Right atrium auricular region (tissue), 2 donors: ENCODE data around the gene CACNA2D3. TPM values are rescaled to one million over a fixed set of nuclear protein-coding genes. Genes with fewer than 3 reads are reported as not detected.
A peak's percentile ranks its signal among the peaks of the same experiment; 100 is the strongest.

Source experiments
- DNase-seq: peaks from one replicate; pipeline ENCODE4 v3.0.0-alpha.2; 2019; ENCODE audit warnings: low spot score
- H3K27ac ChIP-seq, 2 donors: fragments of 200-600 bp; sonication (generic); 1 replicate in 1 of 2; 2 replicates in 1 of 2; pipeline ENCODE4 v1.5.1; 2016 to 2019
- H3K27me3 ChIP-seq, 2 donors: fragments of 200-600 bp; sonication (generic); one replicate each; pipeline versions ENCODE4 v1.5.1 to v1.6.0; 2017 to 2019
- H3K36me3 ChIP-seq: fragments of 200-600 bp; sonication (generic); one replicate; pipeline ENCODE4 v1.5.1; 2016
- H3K4me1 ChIP-seq, 2 donors: fragments of 200-600 bp; sonication (generic); one replicate each; pipeline versions ENCODE4 v1.5.1 to v1.6.0; 2017 to 2019
- H3K4me3 ChIP-seq, 2 donors: fragments of 200-600 bp; sonication (generic); 1 replicate in 1 of 2; 2 replicates in 1 of 2; pipeline ENCODE4 v1.5.1; 2017 to 2019; ENCODE audit warnings: mild to moderate bottlenecking in 1 of 2, moderate library complexity in 1 of 2
- H3K9me3 ChIP-seq, 2 donors: fragments of 200-600 bp; sonication (generic); one replicate each; pipeline ENCODE4 v1.5.1; 2019
- CTCF ChIP-seq, 2 donors: fragments of 200-600 bp; sonication (generic); IDR thresholded peaks; one replicate each; pipeline ENCODE4 v1.5.1; 2019; ENCODE audit warnings: antibody characterized with exemption in 2 of 2
- total RNA-seq, 2 donors: library from RNA; depleted of rRNA; stranded (reverse); fragments of >200 nt; gene quantifications; one replicate each; pipeline ENCODE4 v1.1.0, GENCODE V29; 2016

CACNA2D3 gene
- total RNA-seq, 2 donors from 2014 or later, result 10.9 to 17.2 TPM

DNA sequence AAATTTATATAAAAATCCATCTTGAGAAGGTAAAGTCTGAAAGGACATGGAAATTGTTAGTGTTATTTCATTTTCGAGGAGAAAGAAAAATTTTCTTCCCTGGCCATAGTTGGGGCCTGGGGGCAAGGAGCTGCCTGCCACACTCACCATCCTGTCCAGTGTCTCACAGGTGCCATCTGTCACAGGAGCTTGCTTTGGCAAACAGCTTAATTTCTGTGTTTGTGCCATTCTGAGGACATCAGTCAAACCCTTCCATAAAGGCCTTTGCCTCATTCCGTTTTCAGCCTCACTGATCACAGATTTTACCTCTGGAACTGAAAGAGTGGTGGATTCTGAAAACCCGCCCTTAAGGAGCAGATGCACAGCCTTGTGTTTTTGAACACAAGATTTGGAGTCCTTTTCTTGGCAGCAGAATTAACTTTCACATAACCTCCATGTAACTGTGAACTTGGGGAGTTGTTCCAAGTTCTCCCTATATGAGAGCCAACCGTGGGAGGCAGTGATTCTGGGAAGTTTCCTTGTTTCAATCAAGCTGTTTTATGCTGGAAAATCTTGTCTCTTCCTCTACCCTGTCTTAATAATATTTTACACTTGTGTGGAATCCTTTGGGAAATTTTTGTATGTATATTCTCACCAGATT is 254.7 kb downstream of the CACNA2D3 start:
- Histone ChIP-seq H3K36me3 (no peaks in the 10 kb centered on the region), H3K9me3 (no peaks in the 10 kb centered on the region), H3K4me1 (peaks cover 0 to 22% of the 10 kb centered on the region in 2 donors), H3K27me3 (no peaks in the 10 kb centered on the region), H3K27ac (peak overlapping the region in 1 of 2 donors; percentile 8), H3K4me3 (no peak overlapping the region)
- TF ChIP-seq CTCF (IDR thresholded peaks at IDR 0.05), result no peak
- DNase-seq, result no peak

GRCh38 chr3:54378184-54378583 is 255.8 kb downstream of the CACNA2D3 start:
- H3K4me1 ChIP-seq, result peaks cover 0 to 22% of the 10 kb centered on the region in 2 donors

GRCh38 chr3:54384279-54384678 is 261.9 kb downstream of the CACNA2D3 start:
- Histone ChIP-seq H3K27me3 (no peaks in the 10 kb centered on the region), H3K9me3 (no peaks in the 10 kb centered on the region), H3K4me1 (no peaks in the 10 kb centered on the region), H3K36me3 (no peaks in the 10 kb centered on the region), H3K27ac (no peak overlapping the region), H3K4me3 (no peak overlapping the region)
- TF ChIP-seq CTCF (IDR thresholded peaks at IDR 0.05), result no peak
- DNase-seq, result no peak

More at GRCh38 chr3:54378184-54378583, 255.8 kb downstream of the CACNA2D3 start:
- no peaks in the 10 kb centered on the region for H3K9me3 ChIP-seq
- no peak overlapping the region for H3K4me3 ChIP-seq
- H3K27me3 ChIP-seq, result no peaks in the 10 kb centered on the region
- H3K36me3 ChIP-seq, result no peaks in the 10 kb centered on the region
- H3K27ac ChIP-seq, result no peak overlapping the region
- no peak for TF ChIP-seq CTCF (IDR thresholded peaks at IDR 0.05)
- DNase-seq, result no peak

- DNase-seq, result no peak
These were observed 268.2 kb downstream of the CACNA2D3 start for GRCh38 chr3:54390582-54390981.

GRCh38 chr3:54393150-54393549 is 270.8 kb downstream of the CACNA2D3 start:
- Histone ChIP-seq H3K36me3 (no peaks in the 10 kb centered on the region), H3K4me1 (no peaks in the 10 kb centered on the region), H3K9me3 (no peaks in the 10 kb centered on the region), H3K27me3 (no peaks in the 10 kb centered on the region), H3K27ac (no peak overlapping the region), H3K4me3 (no peak overlapping the region)
- no peak for DNase-seq
- TF ChIP-seq CTCF (IDR thresholded peaks at IDR 0.05), result no peak

More at GRCh38 chr3:54390582-54390981, 268.2 kb downstream of the CACNA2D3 start:
- H3K4me3 ChIP-seq, result no peak overlapping the region
- no peak overlapping the region for H3K27ac ChIP-seq
- H3K4me1 ChIP-seq, result no peaks in the 10 kb centered on the region
- no peaks in the 10 kb centered on the region for H3K36me3 ChIP-seq
- no peak for TF ChIP-seq CTCF (IDR thresholded peaks at IDR 0.05)
- H3K9me3 ChIP-seq, result no peaks in the 10 kb centered on the region
- H3K27me3 ChIP-seq, result no peaks in the 10 kb centered on the region

DNA sequence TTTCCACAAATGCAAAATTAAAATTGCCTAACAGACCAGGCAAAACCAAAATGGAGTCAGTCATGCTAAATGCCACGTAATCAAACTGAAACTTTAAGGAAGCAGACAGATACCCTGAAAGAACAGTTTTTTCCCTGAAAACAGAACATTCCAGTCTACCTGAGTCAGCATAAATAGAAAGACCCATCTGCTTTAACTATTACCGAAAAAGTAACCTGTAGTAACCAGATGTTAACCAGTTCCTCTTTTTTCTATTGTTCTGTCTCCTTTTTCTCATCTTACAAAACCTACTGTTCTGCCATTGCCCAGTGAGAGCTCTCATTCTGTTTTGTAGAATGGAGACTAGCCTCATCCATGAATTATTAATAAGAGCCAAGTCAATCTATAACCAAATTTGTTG is 286.0 kb downstream of the CACNA2D3 start:
- Histone ChIP-seq H3K27ac (no peak overlapping the region), H3K4me1 (no peaks in the 10 kb centered on the region), H3K4me3 (no peak overlapping the region), H3K27me3 (no peaks in the 10 kb centered on the region), H3K36me3 (no peaks in the 10 kb centered on the region), H3K9me3 (no peaks in the 10 kb centered on the region)
- TF ChIP-seq CTCF (IDR thresholded peaks at IDR 0.05), result no peak
- no peak for DNase-seq
